Stimulated activated CD4-positive, alpha-beta T cell treated with anti-CD3 and anti-CD28 coated beads, Interleukin-15, amount 100 ng/mL, for 1 hour (primary cell): ENCODE results near the gene CALM3.
"Not testable (repeated sequence)": the region's sequence is repeated elsewhere in the genome, so short reads cannot be mapped to it uniquely, and the experiment has no call there.

Experiments
- DNase-seq, 2 donors: peaks; one replicate each; pipeline ENCODE4 v3.0.0-alpha.2; 2020; ENCODE audit warnings: low read depth in 1 of 2, low spot score in 1 of 2

Gene CALM3

GRCh38 chr19:46614114-46614722 lies 13.1 kb downstream of the CALM3 start:
- peak; percentile 60 to 74 for DNase-seq

DNA sequence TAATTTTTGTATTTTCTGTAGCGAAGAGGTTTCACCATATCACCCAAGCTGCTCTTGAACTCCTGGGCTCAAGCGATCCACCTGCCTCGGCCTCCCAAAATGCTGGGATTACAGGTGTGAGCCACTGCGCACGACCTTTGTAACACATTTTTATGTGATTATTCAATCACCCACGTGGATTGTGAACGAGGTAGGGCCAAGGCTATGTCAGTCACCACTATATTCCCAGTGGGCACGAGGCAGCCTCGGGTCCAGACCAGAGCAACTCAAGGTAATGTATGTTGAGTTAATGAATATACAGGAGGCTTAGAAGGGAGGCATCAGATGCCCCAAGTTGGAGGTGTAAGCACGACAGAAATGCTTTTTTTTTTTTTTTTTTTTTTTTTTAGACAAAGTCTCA lies 14.8 kb downstream of the CALM3 start:
- DNase-seq, result no peak

GRCh38 chr19:46616631-46617322 lies 15.6 kb downstream of the CALM3 start:
- no peak for DNase-seq

GRCh38 chr19:46617601-46618000 lies 16.5 kb downstream of the CALM3 start:
- no peak for DNase-seq

- no peak for DNase-seq
These were observed 17.6 kb downstream of the CALM3 start for GRCh38 chr19:46618670-46619231.

DNA sequence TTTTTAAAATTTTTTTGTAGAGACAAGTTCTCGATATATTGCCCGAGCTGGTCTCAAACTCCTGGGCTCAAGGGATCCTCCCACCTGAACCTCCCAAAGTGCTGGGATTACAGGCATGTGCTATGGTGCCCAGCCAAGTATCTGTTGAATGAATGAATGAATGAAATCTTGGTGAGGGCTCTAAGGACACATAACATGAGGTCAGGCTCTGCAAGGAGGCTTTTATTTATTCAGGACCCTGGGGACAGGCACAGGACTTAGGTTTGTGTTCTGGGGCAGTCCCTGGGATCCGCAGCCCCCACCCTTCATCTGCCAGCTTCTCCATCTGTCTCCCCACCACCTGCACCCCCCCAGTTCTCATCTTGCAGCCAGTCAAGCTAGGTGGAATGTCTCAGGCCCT lies 19.1 kb downstream of the CALM3 start:
- DNase-seq, result no peak

DNA sequence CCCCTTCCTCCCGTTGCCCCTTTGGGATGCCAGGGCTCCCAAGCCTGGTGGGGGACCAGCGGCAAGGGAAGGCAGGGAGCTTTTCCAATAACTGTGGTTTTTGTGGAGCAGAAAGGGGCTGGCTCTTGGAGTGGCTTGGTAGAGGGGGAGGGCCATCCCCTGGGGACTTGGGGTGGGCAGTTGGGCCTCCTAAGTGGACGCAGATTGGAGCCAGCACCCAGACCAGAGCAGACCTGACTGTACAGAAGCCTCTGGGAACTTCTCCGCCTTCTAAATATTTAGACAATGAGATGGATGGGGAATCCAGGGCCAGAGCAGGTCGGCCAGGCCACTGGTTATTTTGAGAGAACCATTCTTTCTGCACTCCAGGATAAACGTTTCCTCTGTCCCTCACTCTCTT lies 19.6 kb downstream of the CALM3 start:
- no peak for DNase-seq

DNA sequence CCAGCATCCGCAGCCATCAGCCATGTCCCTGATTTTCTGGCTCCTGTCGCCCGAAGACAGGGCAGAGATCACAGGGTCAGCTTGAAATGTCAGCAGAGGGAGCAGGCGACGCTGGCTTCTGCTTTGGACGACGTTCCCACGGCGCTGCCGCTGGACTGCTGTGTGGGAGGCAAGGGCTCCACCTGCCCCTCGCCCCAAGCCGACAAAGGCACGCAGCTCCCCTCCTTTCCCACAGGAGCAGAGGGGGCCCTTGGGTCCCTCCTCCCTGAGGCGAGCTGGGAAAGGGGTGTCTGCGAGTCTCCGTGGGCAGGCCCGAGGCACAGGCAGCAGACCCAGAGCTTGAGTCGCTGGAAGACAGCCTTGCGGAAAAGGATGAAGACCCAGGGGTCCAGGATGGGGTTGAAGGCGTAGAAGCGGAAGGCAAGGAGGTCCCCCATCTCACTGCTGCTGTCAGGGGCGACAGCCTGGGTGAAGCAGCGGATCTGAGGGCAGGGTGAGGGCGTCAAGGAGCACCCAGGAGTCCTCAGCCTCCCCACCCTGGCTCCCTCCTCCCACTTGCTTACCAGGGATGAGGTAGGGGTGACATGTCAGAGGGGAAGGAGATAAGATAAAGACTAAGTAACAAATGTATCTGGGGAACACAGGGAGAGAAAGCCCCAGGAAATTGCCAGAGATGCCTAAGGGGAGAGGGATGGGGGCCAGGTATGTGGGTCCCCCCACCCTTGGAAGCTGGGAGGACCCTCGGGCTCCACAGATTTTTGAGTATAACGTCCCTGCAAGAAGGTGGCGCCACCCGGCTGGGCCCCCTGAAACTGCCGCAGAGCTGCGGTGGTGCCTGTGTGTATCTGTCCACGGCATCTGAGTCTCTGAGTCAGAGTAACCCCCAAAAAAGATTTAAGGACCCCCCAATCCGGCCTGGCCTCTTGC lies 20.3 kb downstream of the CALM3 start:
- DNase-seq, result no peak

DNA sequence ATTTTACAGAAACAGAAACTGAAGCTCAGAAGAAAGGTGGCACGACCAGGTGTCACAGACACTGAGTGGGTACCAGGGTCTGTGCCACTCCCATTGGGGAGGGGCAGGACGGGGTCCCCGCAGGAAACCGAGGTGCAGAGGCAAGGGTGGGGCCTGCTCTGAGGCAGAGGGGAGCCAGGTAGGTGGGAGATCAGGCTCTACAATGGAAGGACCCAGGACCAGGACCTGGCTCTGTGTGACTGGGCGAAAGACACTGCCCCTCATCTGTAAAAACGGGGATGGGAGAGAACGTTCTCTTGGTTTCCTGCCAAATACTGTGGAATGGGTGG lies 21.0 kb downstream of the CALM3 start:
- no peak for DNase-seq

GRCh38 chr19:46623915-46624502 lies 22.9 kb downstream of the CALM3 start:
- DNase-seq, result no peak

- DNase-seq, result no peak
These were observed 24.0 kb downstream of the CALM3 start, which contains the start of gene PTGIR for GRCh38 chr19:46624958-46625661. Gene PTGIR, minus strand, starts transcription at chr19:46625089. Its CDS starts 864 bp downstream, at chr19:46624225.

- no peak for DNase-seq
These were observed 24.6 kb downstream of the CALM3 start for GRCh38 chr19:46625731-46626130.

DNA sequence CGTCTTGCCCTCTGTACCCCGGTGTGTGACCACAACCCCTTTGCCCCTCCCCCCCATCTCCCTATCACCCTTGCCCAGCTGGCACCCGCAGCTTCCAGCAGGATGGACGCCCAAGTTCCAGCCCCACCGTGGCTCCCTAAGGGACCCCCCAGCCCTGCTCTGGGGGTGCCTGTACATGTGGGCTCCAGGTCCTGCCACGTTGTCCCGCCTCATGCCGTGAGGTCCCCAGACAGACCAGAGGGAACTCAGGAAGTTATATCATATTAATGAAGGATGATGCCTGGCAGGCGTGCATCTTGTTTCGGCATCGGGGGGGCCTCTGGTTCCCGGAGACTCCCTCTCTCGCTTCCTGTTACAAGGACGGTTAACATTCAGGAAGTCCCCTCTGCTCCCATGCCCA lies 25.3 kb downstream of the CALM3 start:
- no peak for DNase-seq

DNA sequence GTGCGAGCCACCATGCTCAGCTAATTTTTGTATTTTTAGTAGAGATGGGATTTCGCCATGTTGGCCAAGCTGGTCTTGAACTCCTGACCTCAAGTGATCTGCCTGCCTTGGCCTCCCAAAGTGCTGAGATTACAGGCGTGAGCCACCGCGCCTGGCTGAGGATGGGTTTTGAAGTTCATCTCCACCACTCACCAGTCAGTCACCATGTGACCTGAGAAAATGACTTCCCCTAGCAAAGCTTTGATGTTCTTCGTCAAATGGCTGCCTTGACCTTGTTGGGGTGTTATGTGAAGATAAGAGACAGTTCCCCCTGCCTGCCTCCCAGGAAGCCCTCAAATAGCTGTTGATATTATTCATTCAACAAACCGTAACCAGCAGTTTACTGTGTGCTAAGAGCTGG lies 27.8 kb downstream of the CALM3 start:
- not testable (repeated sequence) for DNase-seq

DNA sequence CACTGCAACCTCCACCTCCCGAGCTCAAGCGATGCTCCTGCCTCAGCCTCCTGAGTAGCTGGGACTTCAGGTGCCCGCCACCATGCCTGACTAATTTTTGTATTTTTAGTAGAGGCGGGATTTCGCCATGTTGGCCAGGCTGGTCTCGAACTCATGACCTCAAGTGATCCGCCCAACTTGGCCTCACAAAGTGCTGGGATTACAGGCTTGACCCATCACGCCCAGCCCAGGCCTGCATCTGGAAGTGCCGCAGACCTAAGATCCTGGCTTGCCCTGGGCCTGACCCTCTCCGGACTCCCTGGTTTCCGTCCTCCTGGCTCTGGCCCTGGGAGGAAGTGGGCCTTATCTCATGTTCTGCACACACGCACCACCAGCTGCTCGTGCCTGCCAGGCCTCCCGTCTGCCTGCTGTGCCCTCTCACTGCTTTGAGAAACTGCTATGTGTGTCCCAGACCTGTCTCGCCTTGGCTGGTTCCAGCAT lies 28.5 kb downstream of the CALM3 start:
- DNase-seq, result no peak

GRCh38 chr19:46630586-46631205 lies 29.6 kb downstream of the CALM3 start:
- no peak for DNase-seq

DNA sequence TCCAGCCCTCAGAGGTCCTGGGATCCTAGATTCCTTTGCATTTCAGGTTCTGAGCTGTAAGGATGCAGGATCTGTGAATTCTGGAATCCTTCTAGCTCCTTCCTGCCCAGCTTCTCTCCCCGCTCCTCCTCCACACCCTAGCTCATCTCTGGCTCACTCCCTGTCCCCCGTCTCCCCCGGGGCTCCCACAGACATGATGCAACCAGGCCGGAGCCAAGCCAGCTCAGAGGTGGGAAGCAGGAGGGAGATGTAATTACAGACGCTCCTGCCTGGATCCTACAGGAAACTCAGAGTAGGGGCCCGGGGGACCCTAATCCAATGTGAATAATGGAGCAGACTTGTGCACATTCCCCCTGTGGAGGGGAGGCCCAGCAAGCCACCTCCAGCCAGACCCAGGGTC lies 30.4 kb downstream of the CALM3 start:
- no peak for DNase-seq

DNA sequence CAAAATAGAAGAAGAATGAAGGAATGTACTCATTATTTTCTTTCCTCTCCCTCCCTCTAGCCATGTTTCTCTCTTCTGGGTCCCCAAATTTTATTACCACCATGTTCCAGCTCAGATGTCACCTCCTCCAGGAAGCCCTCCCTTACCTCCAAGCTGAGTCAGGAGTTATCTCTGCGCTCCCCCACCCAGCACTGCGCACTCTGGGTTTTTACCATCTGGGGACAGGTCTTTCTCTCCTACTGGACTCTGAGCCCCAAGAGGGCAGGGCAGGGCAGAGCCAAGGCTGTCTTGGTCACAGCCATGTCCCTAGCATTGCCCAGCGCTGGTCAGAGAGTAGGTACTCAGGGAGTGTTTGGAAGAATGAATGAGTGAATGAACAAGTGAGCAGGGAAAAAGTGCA lies 32.0 kb downstream of the CALM3 start:
- no peak for DNase-seq

GRCh38 chr19:46634045-46634655 lies 33.0 kb downstream of the CALM3 start:
- DNase-seq, result peak; percentile 90 to 91
